H1 (cell line): ENCODE data around the gene SMCP. TPM values are rescaled to one million over a fixed set of nuclear protein-coding genes. Genes with fewer than 3 reads are reported as not detected.

Experiments used
- BCL11A ChIP-seq, 2 experiments: IDR thresholded peaks; one replicate each; pipeline ENCODE4 v1.6.1; 2011; ENCODE audit warnings: low read depth in 2 of 2, low read length in 2 of 2, mild to moderate bottlenecking in 2 of 2
- GTF2F1 ChIP-seq: IDR thresholded peaks from 2 replicates; pipeline ENCODE4 v1.6.1; 2012; ENCODE audit warnings: low read depth, low read length, improper control_type of control experiment, borderline replicate concordance
- JUND ChIP-seq: IDR thresholded peaks from 2 replicates; pipeline ENCODE4 v1.6.1; 2011; ENCODE audit warnings: mild to moderate bottlenecking, improper control_type of control experiment, low read length
- RBBP5 ChIP-seq: IDR thresholded peaks from 2 replicates; pipeline ENCODE4 v1.7.1; 2012; ENCODE audit warnings: low read depth, mild to moderate bottlenecking, inconsistent platforms, low read length, moderate library complexity, borderline replicate concordance
- RNF2 ChIP-seq: fragments of 200-900, 300-1000 bp; sonication (generic); IDR thresholded peaks from 2 replicates; pipeline ENCODE4 v1.7.1; 2016; ENCODE audit warnings: borderline replicate concordance, low read depth, mild to moderate bottlenecking, antibody characterized with exemption, low read length; ENCODE audit not compliant: poor library complexity, severe bottlenecking; ENCODE audit errors: missing control alignments
- SIRT6 ChIP-seq: IDR thresholded peaks from one replicate; pipeline ENCODE4 v1.7.1; 2012; ENCODE audit warnings: low read length, inconsistent platforms
- SP1 ChIP-seq: IDR thresholded peaks from 2 replicates; pipeline ENCODE4 v1.6.1; 2011; ENCODE audit warnings: low read depth, low read length
- YY1 ChIP-seq: IDR thresholded peaks from 2 replicates; pipeline ENCODE4 v1.6.1; 2011; ENCODE audit warnings: low read depth, mild to moderate bottlenecking, low read length
- polyA plus RNA-seq, 7 experiments: library from polyadenylated mRNA; depleted of rRNA in 3 of 7; stranded (reverse) in 5 of 7; unstranded in 2 of 7; fragments of >200 nt in 5 of 7; fragments of 200-250 nt in 2 of 7; gene quantifications; 1 replicate in 5 of 7; 2 replicates in 1 of 7; 4 replicates in 1 of 7; pipeline versions ENCODE4 v1.2.1 to v1.2.3, GENCODE V29; 2011 to 2013; ENCODE audit warnings: missing spikeins in 2 of 7, mixed read lengths in 2 of 7
- total RNA-seq: library from RNA; stranded (reverse); fragmentation: NEBNext Ultra II Directional; extraction: Animal tissue kit (Norgen Biotek cat#: 25700); gene quantifications from 2 replicates; pipeline ENCODE4 v1.2.1, GENCODE V29; 2021

SMCP gene
- total and polyA plus RNA-seq, 2 of the 8 experiments (the other 6 are each of a cell fraction or from before 2014, with no cell fraction given), result not detected

GRCh38 chr1:152880316-152880715 is 2.2 kb downstream of the SMCP start (continued):
- no peak for TF ChIP-seq RNF2
- TF ChIP-seq YY1, result no peak
- no peak for TF ChIP-seq JUND
- TF ChIP-seq GTF2F1, result no peak
- TF ChIP-seq BCL11A (IDR thresholded peaks at IDR 0.05; ENCODE audit: low read depth in 2 of 2, low read length in 2 of 2), result no peak
- no peak for TF ChIP-seq RBBP5
- no peak for TF ChIP-seq SIRT6
- no peak for TF ChIP-seq SP1
